Astrocyte (in vitro differentiated cells and primary cell): ENCODE measurements around the gene PLEKHA7. TPM values are rescaled to one million over a fixed set of nuclear protein-coding genes. Genes with fewer than 3 reads are reported as not detected.

ENCODE experiments used
- DNase-seq: peaks from one replicate; pipeline ENCODE4 v3.0.0-alpha.2; 2010; ENCODE audit warnings: low read depth
- FAIRE-seq: peaks from 2 replicates; lab custom pipeline; 2011; peaks lifted over from hg19 to GRCh38; lab: Jason Lieb, UNC
- H2AFZ ChIP-seq: 2 replicates; pipeline ENCODE4 v1.6.0; 2012; ENCODE audit warnings: low read depth, low read length, inconsistent platforms
- H3K27ac ChIP-seq: 2 replicates; pipeline ENCODE4 v1.5.1; 2011; ENCODE audit warnings: low read depth, low read length, inconsistent platforms
- H3K27me3 ChIP-seq: 2 replicates; pipeline ENCODE4 v1.6.0; 2011; ENCODE audit warnings: low read length, inconsistent platforms; ENCODE audit not compliant: insufficient read depth
- H3K36me3 ChIP-seq: 2 replicates; pipeline ENCODE4 v1.5.1; 2011; ENCODE audit warnings: low read length, inconsistent platforms; ENCODE audit not compliant: insufficient read depth
- H3K4me1 ChIP-seq: 2 replicates; pipeline ENCODE4 v1.5.1; 2011; ENCODE audit warnings: low read length, inconsistent platforms; ENCODE audit not compliant: insufficient read depth
- H3K4me2 ChIP-seq: 2 replicates; pipeline ENCODE4 v1.6.0; 2012; ENCODE audit warnings: low read length, inconsistent platforms
- H3K4me3 ChIP-seq: 2 replicates; pipeline ENCODE4 v1.5.1; 2011; ENCODE audit warnings: low read depth, mild to moderate bottlenecking, low read length, inconsistent platforms; ENCODE audit not compliant: insufficient read depth
- H3K79me2 ChIP-seq: 2 replicates; pipeline ENCODE4 v1.6.0; 2012; ENCODE audit warnings: mild to moderate bottlenecking, low read length, inconsistent platforms; ENCODE audit not compliant: insufficient read depth
- H3K9ac ChIP-seq: 2 replicates; pipeline ENCODE4 v1.6.0; 2012; ENCODE audit warnings: mild to moderate bottlenecking, low read length, inconsistent platforms
- H3K9me3 ChIP-seq: 2 replicates; pipeline ENCODE4 v1.5.1; 2012; ENCODE audit warnings: low read depth, mild to moderate bottlenecking, low read length, inconsistent platforms; ENCODE audit not compliant: insufficient read depth
- H4K20me1 ChIP-seq: 2 replicates; pipeline ENCODE4 v1.6.0; 2012; ENCODE audit warnings: low read length, inconsistent platforms; ENCODE audit not compliant: insufficient read depth
- H3K27ac Mint-ChIP-seq: one replicate; pipeline ENCODE4 v1.8.0; 2021; ENCODE audit warnings: mild to moderate bottlenecking, mixed read lengths; ENCODE audit not compliant: unreplicated experiment
- H3K27me3 Mint-ChIP-seq: one replicate; pipeline ENCODE4 v1.8.0; 2021; ENCODE audit warnings: low read depth, mixed read lengths; ENCODE audit not compliant: unreplicated experiment
- H3K36me3 Mint-ChIP-seq: one replicate; pipeline ENCODE4 v1.8.0; 2021; ENCODE audit warnings: low read depth, mixed read lengths; ENCODE audit not compliant: unreplicated experiment
- H3K4me1 Mint-ChIP-seq: one replicate; pipeline ENCODE4 v1.8.0; 2021; ENCODE audit warnings: low read depth, mixed read lengths; ENCODE audit not compliant: unreplicated experiment
- H3K4me3 Mint-ChIP-seq: one replicate; pipeline ENCODE4 v1.8.0; 2021; ENCODE audit warnings: mild to moderate bottlenecking, moderate library complexity, mixed read lengths; ENCODE audit not compliant: unreplicated experiment
- H3K9me3 Mint-ChIP-seq: one replicate; pipeline ENCODE4 v1.8.0; 2021; ENCODE audit warnings: mild to moderate bottlenecking, mixed read lengths; ENCODE audit not compliant: unreplicated experiment
- EZH2 ChIP-seq: IDR thresholded peaks from 2 replicates; pipeline ENCODE4 v1.6.1; 2012; ENCODE audit warnings: mild to moderate bottlenecking, low read length, inconsistent platforms; ENCODE audit not compliant: insufficient read depth
- total RNA-seq: library from RNA; stranded (reverse); gene quantifications from 2 replicates; pipeline ENCODE4 v1.2.1, GENCODE V29; 2021
- TF ChIP-seq, protein P1 (sequence below): IDR thresholded peaks from 2 replicates; pipeline ENCODE4 v1.5.1; 2011; ENCODE audit warnings: low read depth, mild to moderate bottlenecking, inconsistent platforms, low read length, moderate library complexity; ENCODE audit not compliant: insufficient read depth

The PLEKHA7 gene
- total RNA-seq, 1 donor from 2014 or later, result 5.7 TPM

DNA sequence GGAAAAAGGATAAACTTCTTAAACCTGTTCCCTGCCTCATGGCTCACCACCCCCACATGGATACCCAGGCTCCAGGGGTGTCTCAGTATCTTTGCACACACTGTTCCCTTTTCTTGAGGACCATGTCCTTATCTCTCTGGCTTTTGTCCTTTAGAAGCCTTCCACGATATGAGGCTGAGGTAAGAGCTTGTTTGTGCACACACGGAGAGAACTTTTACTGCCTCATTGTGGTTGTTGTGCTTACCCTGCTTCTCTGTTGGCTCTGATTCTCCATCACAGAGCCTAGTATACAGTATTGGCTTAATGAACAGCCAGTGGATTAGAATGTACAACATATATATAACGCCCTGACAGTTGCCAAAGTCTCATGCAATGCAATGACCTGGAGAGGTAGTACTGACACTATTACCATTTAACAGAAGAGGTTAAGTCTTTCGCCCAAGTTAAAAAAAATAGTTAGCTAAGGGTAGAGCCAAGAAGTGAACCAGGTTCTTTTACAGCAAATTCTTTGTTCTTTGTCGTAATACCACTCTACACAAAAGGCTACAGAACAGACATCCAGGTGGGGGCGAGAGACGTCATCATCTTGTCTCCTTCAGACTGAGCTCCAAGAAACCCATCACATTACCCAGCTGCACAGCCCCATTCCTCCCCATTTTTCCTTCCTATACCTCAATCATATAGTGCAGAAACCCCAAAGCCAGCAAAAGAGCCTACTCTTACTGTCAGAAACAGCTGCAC is 117.3 kb downstream of the PLEKHA7 start:
- Histone ChIP-seq H4K20me1 (no peaks in the 10 kb centered on the region), H3K4me1 (peaks cover 2% of the 10 kb centered on the region), H2AFZ (no peak overlapping the region), H3K27me3 (peaks cover 4% of the 10 kb centered on the region), H3K27ac (no peak overlapping the region), H3K4me3 (no peak overlapping the region), H3K79me2 (no peaks in the 10 kb centered on the region), H3K36me3 (no peaks in the 10 kb centered on the region), H3K9me3 (no peaks in the 10 kb centered on the region), H3K9ac (no peak overlapping the region), H3K4me2 (no peak overlapping the region)
- Mint-ChIP-seq H3K4me1 (peaks cover 26% of the 10 kb centered on the region), H3K36me3 (no peaks in the 10 kb centered on the region), H3K9me3 (no peaks in the 10 kb centered on the region), H3K27ac (no peak overlapping the region), H3K4me3 (no peak overlapping the region), H3K27me3 (no peaks in the 10 kb centered on the region)
- DNase-seq (no peak), FAIRE-seq (no peak)
- TF ChIP-seq EZH2, result no peak
- TF ChIP-seq, protein P1, sequence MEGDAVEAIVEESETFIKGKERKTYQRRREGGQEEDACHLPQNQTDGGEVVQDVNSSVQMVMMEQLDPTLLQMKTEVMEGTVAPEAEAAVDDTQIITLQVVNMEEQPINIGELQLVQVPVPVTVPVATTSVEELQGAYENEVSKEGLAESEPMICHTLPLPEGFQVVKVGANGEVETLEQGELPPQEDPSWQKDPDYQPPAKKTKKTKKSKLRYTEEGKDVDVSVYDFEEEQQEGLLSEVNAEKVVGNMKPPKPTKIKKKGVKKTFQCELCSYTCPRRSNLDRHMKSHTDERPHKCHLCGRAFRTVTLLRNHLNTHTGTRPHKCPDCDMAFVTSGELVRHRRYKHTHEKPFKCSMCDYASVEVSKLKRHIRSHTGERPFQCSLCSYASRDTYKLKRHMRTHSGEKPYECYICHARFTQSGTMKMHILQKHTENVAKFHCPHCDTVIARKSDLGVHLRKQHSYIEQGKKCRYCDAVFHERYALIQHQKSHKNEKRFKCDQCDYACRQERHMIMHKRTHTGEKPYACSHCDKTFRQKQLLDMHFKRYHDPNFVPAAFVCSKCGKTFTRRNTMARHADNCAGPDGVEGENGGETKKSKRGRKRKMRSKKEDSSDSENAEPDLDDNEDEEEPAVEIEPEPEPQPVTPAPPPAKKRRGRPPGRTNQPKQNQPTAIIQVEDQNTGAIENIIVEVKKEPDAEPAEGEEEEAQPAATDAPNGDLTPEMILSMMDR, result no peak

DNA sequence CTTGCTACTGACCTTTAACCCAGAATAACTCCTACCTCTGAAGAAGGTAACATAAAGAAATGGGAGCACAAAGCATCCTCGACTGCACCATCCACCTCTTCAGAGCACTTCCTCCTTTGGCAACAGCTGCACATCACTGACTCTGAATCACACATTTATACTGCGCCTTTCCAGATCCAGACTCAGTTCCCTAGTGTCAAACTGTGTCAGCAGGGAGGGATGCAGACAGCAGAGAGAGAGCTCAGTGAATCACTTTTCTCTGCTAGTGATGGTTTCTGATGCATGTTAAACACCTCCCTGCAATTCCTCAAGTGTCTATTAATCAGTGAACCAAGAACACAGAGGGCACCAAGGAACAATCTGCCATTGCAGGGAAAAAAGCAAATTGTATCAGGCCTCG is 118.9 kb downstream of the PLEKHA7 start:
- Mint-ChIP-seq H3K4me3 (no peak overlapping the region), H3K9me3 (no peaks in the 10 kb centered on the region), H3K27me3 (no peaks in the 10 kb centered on the region), H3K36me3 (no peaks in the 10 kb centered on the region), H3K27ac (no peak overlapping the region), H3K4me1 (peaks cover 32% of the 10 kb centered on the region)
- H3K79me2 ChIP-seq, result no peaks in the 10 kb centered on the region
- H3K4me3 ChIP-seq, result no peak overlapping the region
- TF ChIP-seq EZH2, result no peak
- TF ChIP-seq, protein P1, result no peak
- H4K20me1 ChIP-seq, result no peaks in the 10 kb centered on the region
- DNase-seq (peak; percentile 46), FAIRE-seq (no peak)
- H3K36me3 ChIP-seq, result no peaks in the 10 kb centered on the region
- H2AFZ ChIP-seq, result no peak overlapping the region
- peaks cover 4% of the 10 kb centered on the region for H3K27me3 ChIP-seq
- peaks cover 8% of the 10 kb centered on the region for H3K4me1 ChIP-seq
- no peak overlapping the region for H3K9ac ChIP-seq
- no peak overlapping the region for H3K4me2 ChIP-seq
- H3K9me3 ChIP-seq, result no peaks in the 10 kb centered on the region
- no peak overlapping the region for H3K27ac ChIP-seq

DNA sequence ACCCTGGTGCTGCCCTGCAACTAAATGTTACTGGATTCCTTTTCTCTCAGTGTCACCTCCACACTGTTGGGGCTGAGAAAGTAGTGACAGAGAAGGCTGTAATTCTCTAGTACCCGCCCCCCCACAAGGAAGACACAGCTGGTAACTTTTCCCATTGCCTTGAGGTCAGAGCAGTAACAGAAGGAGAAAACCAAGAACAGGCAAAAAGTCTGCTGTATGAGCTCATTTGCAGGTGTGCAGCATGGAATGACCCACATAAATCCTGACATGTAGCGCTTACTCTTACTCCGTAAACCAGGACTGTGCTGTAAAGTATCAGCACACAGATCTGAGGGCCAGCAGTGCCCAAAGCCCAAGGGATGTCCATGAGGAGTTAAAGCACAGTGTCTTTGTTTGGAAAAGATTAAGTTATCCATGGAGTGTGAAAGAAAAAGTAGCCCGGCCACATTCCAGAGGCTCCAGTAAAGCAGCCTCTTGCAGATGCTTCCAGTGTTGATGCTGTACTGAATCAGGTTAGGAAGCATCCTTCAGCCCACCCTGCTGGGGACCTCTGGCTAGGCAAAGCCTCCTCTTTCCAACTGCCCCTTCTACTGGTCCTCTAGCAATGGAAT is 120.7 kb downstream of the PLEKHA7 start:
- Mint-ChIP-seq H3K27ac (no peak overlapping the region), H3K36me3 (peaks cover 4% of the 10 kb centered on the region), H3K4me3 (no peak overlapping the region), H3K9me3 (peaks cover 11% of the 10 kb centered on the region), H3K4me1 (peaks cover 32% of the 10 kb centered on the region), H3K27me3 (no peaks in the 10 kb centered on the region)
- Histone ChIP-seq H3K9me3 (no peaks in the 10 kb centered on the region), H3K27ac (no peak overlapping the region), H3K79me2 (no peaks in the 10 kb centered on the region), H3K27me3 (peaks cover 2% of the 10 kb centered on the region), H3K4me1 (peaks cover 8% of the 10 kb centered on the region), H3K36me3 (no peaks in the 10 kb centered on the region), H4K20me1 (no peaks in the 10 kb centered on the region), H3K4me2 (no peak overlapping the region), H3K9ac (no peak overlapping the region), H3K4me3 (no peak overlapping the region), H2AFZ (no peak overlapping the region)
- no peak for DNase-seq
- TF ChIP-seq, protein P1, result no peak
- no peak for TF ChIP-seq EZH2
- no peak for FAIRE-seq
